DOHH2 (cell line): ENCODE results near the gene ADGRA1.

Experiments
- H3F3A ChIP-seq: fragments of 200-600 bp; sonication (generic), shearing (Covaris generic); 2 replicates; pipeline ENCODE4 v1.6.0; 2016; ENCODE audit warnings: antibody characterized with exemption, mild to moderate bottlenecking; ENCODE audit not compliant: control insufficient read depth, insufficient read depth
- H3K27ac ChIP-seq: fragments of 200-600 bp; sonication (generic); 2 replicates; pipeline ENCODE4 v1.5.1; 2014; ENCODE audit warnings: low read depth, mild to moderate bottlenecking, low read length, moderate library complexity
- H3K27me3 ChIP-seq: fragments of 200-600 bp; sonication (generic); 2 replicates; pipeline ENCODE4 v1.6.1; 2014; ENCODE audit warnings: mild to moderate bottlenecking, low read length, mixed read lengths; ENCODE audit not compliant: control insufficient read depth
- H3K36me3 ChIP-seq: fragments of 200-600 bp; sonication (generic); 2 replicates; pipeline ENCODE4 v1.6.1; 2014; ENCODE audit warnings: mild to moderate bottlenecking, low read length, moderate library complexity, mixed read lengths; ENCODE audit not compliant: control insufficient read depth
- H3K4me1 ChIP-seq: fragments of 200-600 bp; sonication (generic); 2 replicates; pipeline ENCODE4 v1.6.1; 2014; ENCODE audit warnings: mild to moderate bottlenecking, low read length, mixed read lengths; ENCODE audit not compliant: control insufficient read depth
- H3K4me2 ChIP-seq: fragments of 200-600 bp; sonication (generic); 2 replicates; pipeline ENCODE4 v1.6.0; 2014; ENCODE audit warnings: mild to moderate bottlenecking, low read length, moderate library complexity
- H3K4me3 ChIP-seq: fragments of 200-600 bp; sonication (generic); 2 replicates; pipeline ENCODE4 v1.5.1; 2014; ENCODE audit warnings: mild to moderate bottlenecking, low read length, mixed read lengths
- H3K79me2 ChIP-seq: fragments of 200-600 bp; sonication (generic); 2 replicates; pipeline ENCODE4 v1.6.1; 2014; ENCODE audit warnings: mild to moderate bottlenecking, low read length, mixed read lengths; ENCODE audit not compliant: control insufficient read depth
- H3K9me2 ChIP-seq: fragments of 200-600 bp; sonication (generic); replicated peaks from 2 replicates; pipeline ENCODE4 v1.6.1; 2014; ENCODE audit warnings: mild to moderate bottlenecking, low read length, mixed read lengths; ENCODE audit not compliant: control insufficient read depth
- H3K9me3 ChIP-seq: fragments of 200-600 bp; sonication (generic); 2 replicates; pipeline ENCODE4 v1.6.1; 2014; ENCODE audit warnings: antibody characterized with exemption, low read length, mixed read lengths; ENCODE audit not compliant: control insufficient read depth, insufficient read depth
- H4K20me1 ChIP-seq: fragments of 200-600 bp; sonication (generic); 2 replicates; pipeline ENCODE4 v1.6.0; 2014; ENCODE audit warnings: low read depth, mild to moderate bottlenecking, antibody characterized with exemption, low read length, moderate library complexity; ENCODE audit not compliant: control insufficient read depth, insufficient read depth
- EZH2phosphoT487 ChIP-seq: fragments of 200-600 bp; sonication (generic); IDR thresholded peaks from 2 replicates; pipeline ENCODE4 v1.6.1; 2017; ENCODE audit warnings: borderline replicate concordance, mild to moderate bottlenecking, antibody characterized with exemption, low read length, moderate library complexity, mixed read lengths
- TF ChIP-seq, protein P1 (sequence below): fragments of 200-600 bp; sonication (generic); IDR thresholded peaks from one replicate; pipeline ENCODE4 v1.5.1; 2014; ENCODE audit warnings: antibody characterized with exemption, mild to moderate bottlenecking, low read depth, low read length; ENCODE audit not compliant: poor library complexity, severe bottlenecking

The ADGRA1 gene

DNA sequence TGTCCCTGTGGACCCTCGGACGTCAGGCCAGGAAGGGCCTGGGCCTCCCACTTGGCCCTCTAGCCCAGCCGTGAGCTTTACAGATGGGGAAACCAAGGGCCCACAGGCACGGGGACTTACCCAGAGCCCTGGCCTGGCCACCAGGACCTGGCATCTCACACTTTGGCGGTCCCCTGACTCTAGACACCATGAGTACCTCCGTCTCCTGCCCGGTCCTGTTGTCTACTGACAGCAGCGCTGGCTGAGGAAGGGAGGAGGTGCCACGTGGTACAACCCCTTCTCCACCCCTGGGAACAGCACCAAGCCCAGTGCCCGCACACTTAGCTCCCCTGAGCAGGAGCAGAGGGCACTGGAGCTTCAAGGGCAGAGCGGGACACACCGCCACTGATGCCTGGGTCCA lies 26.1 kb downstream of the ADGRA1 start:
- Histone ChIP-seq H3K4me3 (no peak overlapping the region), H3K4me1 (no peaks in the 10 kb centered on the region), H3K36me3 (no peaks in the 10 kb centered on the region), H3K9me2 (no peaks in the 10 kb centered on the region), H3K27ac (no peak overlapping the region), H3K9me3 (peaks cover 35% of the 10 kb centered on the region; the same call in 1 of the 2 replicates), H4K20me1 (no peaks in the 10 kb centered on the region), H3K4me2 (no peak overlapping the region), H3K27me3 (no peaks in the 10 kb centered on the region), H3K79me2 (no peaks in the 10 kb centered on the region), H3F3A (no peaks in the 10 kb centered on the region)
- TF ChIP-seq, protein P1, sequence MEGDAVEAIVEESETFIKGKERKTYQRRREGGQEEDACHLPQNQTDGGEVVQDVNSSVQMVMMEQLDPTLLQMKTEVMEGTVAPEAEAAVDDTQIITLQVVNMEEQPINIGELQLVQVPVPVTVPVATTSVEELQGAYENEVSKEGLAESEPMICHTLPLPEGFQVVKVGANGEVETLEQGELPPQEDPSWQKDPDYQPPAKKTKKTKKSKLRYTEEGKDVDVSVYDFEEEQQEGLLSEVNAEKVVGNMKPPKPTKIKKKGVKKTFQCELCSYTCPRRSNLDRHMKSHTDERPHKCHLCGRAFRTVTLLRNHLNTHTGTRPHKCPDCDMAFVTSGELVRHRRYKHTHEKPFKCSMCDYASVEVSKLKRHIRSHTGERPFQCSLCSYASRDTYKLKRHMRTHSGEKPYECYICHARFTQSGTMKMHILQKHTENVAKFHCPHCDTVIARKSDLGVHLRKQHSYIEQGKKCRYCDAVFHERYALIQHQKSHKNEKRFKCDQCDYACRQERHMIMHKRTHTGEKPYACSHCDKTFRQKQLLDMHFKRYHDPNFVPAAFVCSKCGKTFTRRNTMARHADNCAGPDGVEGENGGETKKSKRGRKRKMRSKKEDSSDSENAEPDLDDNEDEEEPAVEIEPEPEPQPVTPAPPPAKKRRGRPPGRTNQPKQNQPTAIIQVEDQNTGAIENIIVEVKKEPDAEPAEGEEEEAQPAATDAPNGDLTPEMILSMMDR, result no peak
- TF ChIP-seq EZH2phosphoT487, result no peak

DNA sequence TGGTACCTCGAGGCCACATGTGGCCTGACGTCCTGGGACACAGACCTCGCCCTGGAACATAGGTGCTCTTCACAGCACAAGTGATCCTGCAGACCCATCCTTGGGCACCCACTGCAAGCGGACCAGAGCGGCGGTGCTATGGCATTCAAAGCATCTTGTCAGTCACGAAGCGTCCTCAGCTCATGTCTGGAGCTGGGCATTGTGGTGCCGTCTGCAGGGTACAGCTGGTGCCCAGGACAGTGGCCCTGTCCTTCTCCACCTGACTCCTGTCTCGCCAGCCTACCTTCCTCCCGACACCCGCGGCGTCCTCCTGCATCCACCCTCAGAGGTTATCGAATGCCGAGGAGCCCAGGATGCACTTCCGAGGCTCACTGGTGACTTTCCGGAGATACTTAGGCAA lies 26.5 kb downstream of the ADGRA1 start:
- Histone ChIP-seq H3K9me3 (peaks cover 38% of the 10 kb centered on the region; the same call in 1 of the 2 replicates), H3K27ac (no peak overlapping the region), H3K4me2 (no peak overlapping the region), H3K36me3 (no peaks in the 10 kb centered on the region), H3F3A (no peaks in the 10 kb centered on the region), H3K79me2 (no peaks in the 10 kb centered on the region), H3K4me1 (no peaks in the 10 kb centered on the region), H3K27me3 (no peaks in the 10 kb centered on the region), H3K9me2 (no peaks in the 10 kb centered on the region), H4K20me1 (no peaks in the 10 kb centered on the region), H3K4me3 (no peak overlapping the region)
- no peak for TF ChIP-seq EZH2phosphoT487
- TF ChIP-seq, protein P1, result no peak

DNA sequence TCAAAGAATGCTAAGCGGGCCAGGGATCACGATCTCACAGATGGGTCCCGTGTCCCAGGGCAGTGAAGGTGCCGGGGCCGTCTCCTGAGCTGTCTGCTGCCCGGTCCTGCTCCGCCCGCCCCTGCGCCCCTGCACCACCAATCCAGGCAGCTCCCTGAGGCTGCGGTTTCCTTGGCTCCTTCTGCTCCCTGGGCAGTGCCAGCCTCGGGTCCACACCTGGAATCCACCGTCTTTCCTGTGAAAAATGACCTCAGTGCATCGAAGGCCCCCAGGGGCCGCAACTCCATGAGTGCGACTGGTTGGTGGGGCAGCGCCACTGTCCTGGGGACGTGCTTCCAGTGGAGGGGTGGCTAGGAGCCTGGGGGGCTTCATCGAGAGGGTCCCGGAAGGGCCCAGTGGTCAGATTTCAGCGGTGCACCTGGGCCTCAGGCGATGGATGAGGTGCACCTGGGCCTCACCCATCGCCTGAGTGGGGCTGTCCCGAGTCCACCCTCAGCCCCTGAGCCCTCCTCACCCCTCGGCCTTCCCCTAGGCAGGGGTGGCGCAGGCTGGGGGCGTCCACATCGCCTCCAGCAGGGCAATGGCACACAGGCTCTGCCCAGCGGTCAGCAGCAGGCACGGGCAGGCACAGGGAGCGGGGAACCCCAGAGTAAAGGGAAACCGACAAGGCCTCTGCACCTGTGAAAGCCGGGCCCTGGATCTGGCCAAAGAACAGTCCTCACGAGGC lies 27.2 kb downstream of the ADGRA1 start:
- Histone ChIP-seq H3F3A (no peaks in the 10 kb centered on the region), H3K4me3 (no peak overlapping the region), H3K27me3 (no peaks in the 10 kb centered on the region), H4K20me1 (no peaks in the 10 kb centered on the region), H3K4me1 (no peaks in the 10 kb centered on the region), H3K9me3 (peaks cover 34% of the 10 kb centered on the region; the same call in 1 of the 2 replicates), H3K4me2 (no peak overlapping the region), H3K9me2 (no peaks in the 10 kb centered on the region), H3K36me3 (no peaks in the 10 kb centered on the region), H3K79me2 (no peaks in the 10 kb centered on the region), H3K27ac (no peak overlapping the region)
- TF ChIP-seq, protein P1, result no peak
- TF ChIP-seq EZH2phosphoT487, result no peak
